Measurements from ENCODE around the gene MOAP1. TPM values are rescaled to one million over a fixed set of nuclear protein-coding genes. Genes with fewer than 3 reads are reported as not detected.
"Not testable (repeated sequence)": the region's sequence is repeated elsewhere in the genome, so short reads cannot be mapped to it uniquely, and the experiment has no call there.

Gene MOAP1, protein sequence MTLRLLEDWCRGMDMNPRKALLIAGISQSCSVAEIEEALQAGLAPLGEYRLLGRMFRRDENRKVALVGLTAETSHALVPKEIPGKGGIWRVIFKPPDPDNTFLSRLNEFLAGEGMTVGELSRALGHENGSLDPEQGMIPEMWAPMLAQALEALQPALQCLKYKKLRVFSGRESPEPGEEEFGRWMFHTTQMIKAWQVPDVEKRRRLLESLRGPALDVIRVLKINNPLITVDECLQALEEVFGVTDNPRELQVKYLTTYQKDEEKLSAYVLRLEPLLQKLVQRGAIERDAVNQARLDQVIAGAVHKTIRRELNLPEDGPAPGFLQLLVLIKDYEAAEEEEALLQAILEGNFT
- total RNA-seq: 70.3 TPM

- DNase-seq: peak; percentile 83
Observed at GRCh38 chr14:93184391-93185348, at the start of gene MOAP1, which contains the start of gene LYSET. MOAP1 (minus strand) TSS chr14:93184897; CDS start chr14:93184242, 655 bp downstream. LYSET (plus strand) TSS chr14:93185317; CDS start chr14:93185406, 89 bp downstream.

- not testable (repeated sequence) for DNase-seq
Observed at GRCh38 chr14:93233078-93233477, 48.4 kb upstream of the MOAP1 start.

- no peak for DNase-seq
Observed at GRCh38 chr14:93232159-93232558, 47.5 kb upstream of the MOAP1 start.

- peak; percentile 57 for DNase-seq
Observed at GRCh38 chr14:93231129-93231979, 46.7 kb upstream of the MOAP1 start.

DNA sequence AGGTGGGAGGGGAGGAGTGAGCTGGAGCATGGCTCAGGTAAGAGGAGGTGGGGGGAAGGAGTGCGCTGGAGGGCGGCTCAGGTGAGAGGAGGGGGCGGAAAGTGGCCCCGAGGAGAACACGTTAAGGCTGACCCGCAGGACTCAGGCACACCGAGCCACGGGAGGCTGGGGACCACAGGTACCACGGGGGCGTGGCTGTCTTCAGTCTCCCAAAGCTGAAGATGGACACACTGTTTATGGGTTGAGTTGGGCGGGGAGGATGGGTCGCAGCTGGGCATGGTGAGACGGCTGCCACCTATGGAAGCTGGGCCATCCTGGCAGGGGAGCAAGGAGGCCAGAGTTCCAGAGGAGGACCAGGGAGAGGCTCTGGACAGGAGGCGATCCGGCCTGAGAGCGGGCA, 45.8 kb upstream of the MOAP1 start:
- DNase-seq: no peak

DNA sequence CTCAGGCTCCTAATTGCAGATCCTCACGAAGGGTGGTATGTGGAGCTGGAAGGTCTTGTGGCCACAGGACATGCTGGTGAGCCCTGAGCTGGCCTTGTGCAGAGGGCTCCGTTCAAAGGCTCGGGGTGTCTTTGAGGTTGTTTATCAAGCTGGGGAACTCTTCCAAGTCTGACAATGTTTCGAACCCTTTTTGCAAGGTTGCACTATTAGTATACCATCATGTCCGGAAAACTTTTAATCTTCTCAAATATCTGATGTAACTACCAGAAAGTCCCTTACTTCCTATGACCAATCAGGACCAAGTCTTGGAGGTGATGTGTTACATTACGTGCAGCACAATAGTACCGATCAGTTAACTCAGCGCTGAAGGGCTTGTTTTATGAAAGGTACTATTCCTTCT, 43.9 kb upstream of the MOAP1 start:
- no peak for DNase-seq

GRCh38 chr14:93223565-93223964, 38.9 kb upstream of the MOAP1 start:
- DNase-seq: no peak

- DNase-seq: no peak
Observed at GRCh38 chr14:93220509-93220908, 35.8 kb upstream of the MOAP1 start.

- DNase-seq: no peak
Observed at GRCh38 chr14:93219103-93219726, 34.5 kb upstream of the MOAP1 start.

DNA sequence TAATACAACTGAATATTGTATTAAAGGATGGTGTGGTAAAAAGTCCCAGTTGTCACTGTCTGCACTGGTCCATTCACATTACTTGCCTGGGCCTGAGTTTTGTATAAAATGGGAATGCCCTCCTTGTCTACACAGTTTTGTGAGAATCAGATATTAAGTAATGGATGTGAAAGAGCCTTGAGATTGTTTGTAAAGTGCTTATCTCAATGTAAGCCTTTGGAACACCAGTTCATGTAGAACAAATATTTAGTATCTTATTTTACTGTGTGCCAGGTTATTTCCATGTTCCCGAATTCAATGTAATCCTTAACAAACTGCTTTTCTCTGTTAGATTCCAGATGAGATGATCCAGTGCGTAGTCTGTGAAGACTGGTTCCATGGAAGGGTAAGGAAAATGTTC, 29.9 kb upstream of the MOAP1 start:
- DNase-seq: no peak

DNA sequence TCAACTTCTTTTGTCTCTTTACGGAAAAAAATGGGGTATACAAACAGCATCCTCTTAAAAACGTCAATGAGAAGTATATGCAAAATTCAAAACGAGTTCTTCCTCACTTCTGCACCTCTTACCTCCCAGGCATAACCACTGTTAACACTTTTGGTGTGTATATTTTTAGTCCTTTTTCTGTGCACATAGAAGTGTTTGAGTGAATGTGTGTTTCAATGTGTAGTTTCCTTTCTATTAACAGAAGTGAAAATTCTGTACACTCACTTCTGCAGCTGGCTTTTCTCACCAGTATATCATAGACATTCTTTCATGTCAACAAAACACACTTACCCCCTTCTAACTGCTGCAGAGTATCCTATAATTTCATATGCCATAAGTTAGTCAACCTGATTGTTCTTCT, 27.7 kb upstream of the MOAP1 start:
- no peak for DNase-seq

DNA sequence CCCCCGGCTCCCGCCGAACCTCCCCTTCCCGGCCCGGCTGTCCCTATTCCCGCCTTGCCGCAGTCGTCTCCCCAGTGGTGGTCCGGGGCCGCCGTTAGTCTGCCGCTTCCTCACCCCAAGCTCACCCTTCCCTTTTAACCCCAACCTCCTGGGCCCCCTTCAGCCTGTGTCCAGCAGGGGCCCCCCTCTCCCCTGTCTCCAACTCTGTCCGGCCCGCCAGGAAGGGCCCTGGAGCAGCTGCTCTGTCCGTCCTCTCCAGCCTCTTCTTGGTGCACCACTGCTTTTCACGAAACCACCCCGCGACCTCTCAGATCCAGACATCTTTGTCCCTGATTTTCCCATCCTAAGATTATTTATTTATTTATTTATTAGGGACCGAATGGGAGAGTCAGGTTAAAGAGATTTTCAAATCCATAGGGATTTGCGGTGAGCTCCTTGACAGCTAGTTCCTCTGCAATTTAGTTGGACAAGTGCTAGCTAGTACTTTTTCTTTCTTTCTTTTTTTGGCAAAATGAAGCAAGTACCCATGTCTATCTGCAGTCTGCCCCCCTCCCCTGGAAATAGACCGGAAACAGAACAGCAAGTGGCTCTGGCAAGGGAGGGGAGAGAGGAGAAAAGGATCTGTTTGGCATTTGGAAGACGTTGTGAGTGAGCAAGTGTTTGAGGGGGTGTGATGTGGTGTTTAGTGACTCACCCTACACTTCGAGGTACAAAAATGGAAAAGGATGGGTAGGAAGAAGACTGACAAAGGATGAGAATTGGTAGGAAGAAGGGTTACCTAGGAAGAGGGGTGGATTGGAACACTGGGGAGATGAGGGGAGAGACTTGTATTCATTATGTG, 23.0 kb upstream of the MOAP1 start:
- DNase-seq: peak; percentile 39

DNA sequence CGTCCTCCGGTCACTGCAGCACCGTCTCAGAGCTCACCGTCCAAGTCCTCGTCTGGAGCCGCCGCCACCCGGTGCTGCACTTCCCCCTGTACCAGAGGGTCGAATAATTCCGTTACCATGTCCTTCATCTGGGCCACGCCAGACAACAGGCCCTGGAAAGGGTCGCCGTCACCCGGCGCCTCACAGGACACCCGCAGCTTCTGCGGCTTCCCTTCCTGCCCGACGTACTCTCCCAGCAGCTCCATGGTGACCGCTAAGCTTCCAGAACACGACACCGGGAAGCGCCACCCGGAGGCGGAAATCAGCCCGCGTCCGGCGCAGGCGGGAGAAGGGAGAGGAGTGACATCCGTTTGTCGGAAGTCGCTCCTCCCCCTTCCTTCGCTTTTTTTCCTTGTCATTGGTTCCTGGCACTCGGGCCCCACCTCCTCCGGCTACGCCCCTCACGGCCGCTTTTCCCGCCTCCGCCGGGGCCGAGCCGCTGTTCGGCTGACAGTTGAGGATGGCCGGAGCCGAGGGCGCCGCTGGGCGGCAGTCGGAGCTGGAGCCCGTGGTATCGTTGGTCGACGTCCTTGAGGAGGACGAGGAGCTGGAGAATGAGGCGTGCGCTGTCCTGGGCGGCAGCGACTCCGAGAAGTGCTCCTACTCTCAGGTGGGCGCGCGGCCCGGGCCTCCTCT, 22.2 kb upstream of the MOAP1 start, which contains the start of the genes GON7 and UBR7:
TSS of gene GON7 (minus strand) at position 273 of the 675 bp plus-strand sequence. CDS start at position 245, 28 bp downstream.
TSS of gene UBR7 (plus strand) at position 464 of the 675 bp plus-strand sequence. CDS start at position 500, 36 bp downstream.
- DNase-seq: peak; percentile 96

DNA sequence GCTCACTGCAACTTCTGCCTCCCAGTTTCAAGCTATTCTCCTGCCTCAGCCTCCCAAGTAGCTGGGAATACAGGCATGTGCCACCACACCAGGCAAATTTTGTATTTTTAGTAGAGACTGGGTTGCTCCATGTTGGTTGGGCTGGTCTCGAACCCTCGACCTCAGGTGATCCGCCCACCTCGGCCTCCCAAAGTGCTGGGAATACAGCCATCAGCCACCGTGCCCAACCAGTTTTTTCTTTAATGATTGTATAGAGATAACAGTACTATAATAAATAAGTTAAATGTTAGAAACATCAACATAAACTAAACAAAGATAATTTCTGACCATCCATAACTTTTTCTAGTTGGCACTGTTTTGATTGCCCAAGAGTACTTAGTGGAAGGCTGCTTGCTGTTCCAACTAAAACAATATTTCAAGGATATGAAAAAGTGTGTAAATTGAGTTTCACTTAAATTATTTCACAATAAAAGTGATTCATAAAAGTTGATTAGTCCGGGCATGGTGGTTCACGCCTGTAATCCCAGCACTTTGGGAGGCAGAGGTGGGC, 16.5 kb upstream of the MOAP1 start:
- DNase-seq: no peak

- no peak for DNase-seq
Observed at GRCh38 chr14:93200553-93200952, 15.9 kb upstream of the MOAP1 start.

GRCh38 chr14:93199031-93199430, 14.3 kb upstream of the MOAP1 start:
- DNase-seq: no peak

DNA sequence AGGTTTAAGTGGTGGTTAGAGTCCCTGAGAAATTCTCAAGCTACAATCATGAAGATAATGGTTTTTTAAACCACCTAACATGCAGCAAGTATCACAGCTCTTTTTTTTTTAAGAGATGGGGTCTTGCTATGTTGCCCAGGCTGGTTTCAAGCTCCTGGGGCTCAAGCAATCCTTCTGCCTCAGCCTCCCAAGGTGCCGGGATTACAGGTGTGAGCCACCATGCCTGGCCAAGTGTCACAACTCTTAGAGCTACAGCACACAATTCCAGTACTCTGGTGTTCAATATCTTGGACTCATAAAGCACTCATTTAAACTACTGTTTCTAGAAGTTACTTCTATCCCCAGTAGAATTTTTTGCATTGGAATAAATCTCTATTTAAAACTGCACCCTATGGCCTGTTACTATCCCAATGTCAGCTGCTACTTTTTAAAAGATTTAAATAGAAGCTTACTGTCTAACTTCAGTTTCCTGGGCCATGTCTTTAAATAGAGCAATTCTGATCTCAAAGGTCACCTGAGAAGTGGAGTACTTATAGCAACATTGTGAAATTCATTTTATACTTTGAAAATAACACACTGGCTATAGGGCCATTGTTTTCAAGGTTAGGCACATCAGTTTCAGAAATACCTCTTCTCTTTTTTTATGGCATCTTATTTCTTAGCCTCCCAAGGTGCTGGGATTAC, 10.8 kb upstream of the MOAP1 start:
- DNase-seq: no peak

GRCh38 chr14:93186956-93187355, 2.3 kb upstream of the MOAP1 start:
- no peak for DNase-seq

- no peak for DNase-seq
Observed at GRCh38 chr14:93186466-93186865, 1.8 kb upstream of the MOAP1 start.

Data from occipital lobe (tissue), 2 donors.